Measurements from ENCODE around the gene PRKAB1.
"Not testable (repeated sequence)": the region's sequence is repeated elsewhere in the genome, so short reads cannot be mapped to it uniquely, and the experiment has no call there.

Gene PRKAB1

GRCh38 chr12:119706427-119706826, 38.5 kb downstream of the PRKAB1 start:
- H3K4me3 Mint-ChIP-seq, ATAC-seq, H3K27me3 Mint-ChIP-seq, H3K27ac Mint-ChIP-seq, H3K9me3 Mint-ChIP-seq, H3K4me1 Mint-ChIP-seq, DNase-seq: not testable (repeated sequence)

- ATAC-seq: no peak
- H3K27ac Mint-ChIP-seq: no peak overlapping the region
- DNase-seq: no peak
Measured at GRCh38 chr12:119710374-119710964, 42.5 kb downstream of the PRKAB1 start.

GRCh38 chr12:119710965-119711551, 43.1 kb downstream of the PRKAB1 start:
- no peaks in the 10 kb centered on the region for H3K27me3 Mint-ChIP-seq
- ATAC-seq (no peak), DNase-seq (no peak)
- H3K9me3 Mint-ChIP-seq: peaks cover 0 to 7% of the 10 kb centered on the region in 2 donors
- H3K4me3 Mint-ChIP-seq: no peak overlapping the region
- H3K4me1 Mint-ChIP-seq: no peaks in the 10 kb centered on the region
- H3K27ac Mint-ChIP-seq: no peak overlapping the region

More at GRCh38 chr12:119710374-119710964, 42.5 kb downstream of the PRKAB1 start:
- Mint-ChIP-seq H3K4me1 (no peaks in the 10 kb centered on the region), H3K27me3 (no peaks in the 10 kb centered on the region), H3K9me3 (peaks cover 0 to 6% of the 10 kb centered on the region in 2 donors), H3K4me3 (no peak overlapping the region)

DNA sequence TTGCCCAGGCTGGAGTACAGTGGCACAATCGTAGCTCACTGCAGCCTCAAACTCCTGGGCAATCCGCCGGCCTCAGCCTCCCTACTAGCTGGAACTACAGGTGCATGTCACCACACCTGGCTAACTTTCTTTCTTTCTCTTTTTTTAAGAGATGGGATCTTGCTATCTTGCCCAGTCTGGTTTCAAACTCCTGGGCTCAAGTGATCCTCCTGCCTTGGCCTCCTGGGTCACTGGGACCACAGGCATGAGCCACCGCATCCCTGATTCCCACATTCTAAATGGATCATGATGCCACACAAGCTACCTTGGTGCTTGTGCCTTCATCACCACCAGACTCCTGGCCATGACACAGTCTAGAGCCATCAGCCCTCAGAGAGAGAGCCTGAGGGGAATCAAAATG, 43.8 kb downstream of the PRKAB1 start:
- H3K27ac Mint-ChIP-seq: no peak overlapping the region
- peaks cover 0 to 7% of the 10 kb centered on the region in 2 donors for H3K9me3 Mint-ChIP-seq
- H3K4me3 Mint-ChIP-seq: no peak overlapping the region
- no peaks in the 10 kb centered on the region for H3K27me3 Mint-ChIP-seq
- ATAC-seq (no peak), DNase-seq (no peak)
- H3K4me1 Mint-ChIP-seq: no peaks in the 10 kb centered on the region

- H3K9me3 Mint-ChIP-seq: peaks cover 0 to 7% of the 10 kb centered on the region in 2 donors
- peak overlapping the region; percentile 1 to 2 for H3K27ac Mint-ChIP-seq
- no peaks in the 10 kb centered on the region for H3K27me3 Mint-ChIP-seq
- no peaks in the 10 kb centered on the region for H3K4me1 Mint-ChIP-seq
- DNase-seq (no peak), ATAC-seq (no peak)
- H3K4me3 Mint-ChIP-seq: no peak overlapping the region
Measured at GRCh38 chr12:119712721-119713120, 44.8 kb downstream of the PRKAB1 start.

- no peak for ATAC-seq
Measured at GRCh38 chr12:119713551-119714031, 45.7 kb downstream of the PRKAB1 start.

DNA sequence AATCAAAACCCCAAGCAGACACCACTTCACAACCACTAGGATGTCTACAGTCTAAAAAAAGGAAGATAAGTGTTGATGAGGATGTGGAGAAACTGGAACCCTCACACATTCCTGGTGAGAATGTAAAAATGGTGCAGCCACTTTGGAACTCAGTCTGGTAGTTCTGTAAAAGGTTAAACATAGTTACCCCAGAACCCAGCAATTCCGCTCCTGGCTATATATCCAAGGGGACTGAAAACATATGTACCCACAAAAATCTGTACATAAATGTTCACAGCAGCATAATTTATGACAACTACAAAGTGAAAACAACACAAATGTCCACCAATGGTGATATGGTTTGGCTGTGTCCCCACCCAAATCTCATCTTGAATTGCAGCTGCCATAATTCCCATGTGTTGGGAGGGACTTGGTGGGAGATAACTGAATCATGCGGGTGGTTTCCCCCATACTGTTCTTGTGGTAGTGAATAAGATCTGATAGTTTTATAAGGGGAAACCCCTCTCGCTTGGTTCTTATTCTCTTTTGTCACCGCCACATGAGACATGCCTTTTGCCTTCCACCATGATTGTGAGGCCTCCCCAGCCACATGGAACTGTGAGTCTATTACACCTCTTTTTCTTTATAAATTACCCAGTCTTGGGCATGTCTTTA, 46.8 kb downstream of the PRKAB1 start:
- Mint-ChIP-seq H3K4me3 (no peak overlapping the region), H3K27me3 (no peaks in the 10 kb centered on the region), H3K27ac (no peak overlapping the region), H3K4me1 (no peaks in the 10 kb centered on the region), H3K9me3 (peaks cover 0 to 7% of the 10 kb centered on the region in 2 donors)
- ATAC-seq: no peak
- DNase-seq: no peak

More at GRCh38 chr12:119713551-119714031, 45.7 kb downstream of the PRKAB1 start:
- Mint-ChIP-seq H3K9me3 (peaks cover 0 to 7% of the 10 kb centered on the region in 2 donors), H3K4me3 (no peak overlapping the region), H3K4me1 (no peaks in the 10 kb centered on the region), H3K27ac (no peak overlapping the region), H3K27me3 (no peaks in the 10 kb centered on the region)
- no peak for DNase-seq

GRCh38 chr12:119715268-119715620, 47.3 kb downstream of the PRKAB1 start:
- H3K4me3 Mint-ChIP-seq: no peak overlapping the region
- no peaks in the 10 kb centered on the region for H3K4me1 Mint-ChIP-seq
- H3K27me3 Mint-ChIP-seq: no peaks in the 10 kb centered on the region
- H3K27ac Mint-ChIP-seq: no peak overlapping the region
- DNase-seq (no peak), ATAC-seq (no peak)
- peaks cover 0 to 7% of the 10 kb centered on the region in 2 donors for H3K9me3 Mint-ChIP-seq

GRCh38 chr12:119718141-119718540, 50.2 kb downstream of the PRKAB1 start:
- Mint-ChIP-seq H3K4me3 (no peak overlapping the region), H3K9me3 (peaks cover 0 to 7% of the 10 kb centered on the region in 2 donors), H3K27ac (no peak overlapping the region), H3K27me3 (no peaks in the 10 kb centered on the region), H3K4me1 (no peaks in the 10 kb centered on the region)
- ATAC-seq (no peak), DNase-seq (no peak)

GRCh38 chr12:119720349-119720748, 52.4 kb downstream of the PRKAB1 start:
- DNase-seq (no peak), ATAC-seq (no peak)
- Mint-ChIP-seq H3K27ac (no peak overlapping the region), H3K9me3 (peaks cover 0 to 2% of the 10 kb centered on the region in 2 donors), H3K27me3 (no peaks in the 10 kb centered on the region), H3K4me3 (no peak overlapping the region), H3K4me1 (no peaks in the 10 kb centered on the region)

GRCh38 chr12:119721306-119721705, 53.4 kb downstream of the PRKAB1 start:
- H3K9me3 Mint-ChIP-seq: no peaks in the 10 kb centered on the region
- peak overlapping the region in 1 of 2 donors; percentile 48 for H3K27ac Mint-ChIP-seq
- no peak for ATAC-seq
- H3K4me3 Mint-ChIP-seq: no peak overlapping the region
- no peaks in the 10 kb centered on the region for H3K4me1 Mint-ChIP-seq
- H3K27me3 Mint-ChIP-seq: no peaks in the 10 kb centered on the region
- no peak for DNase-seq

GRCh38 chr12:119725523-119725922, 57.6 kb downstream of the PRKAB1 start:
- H3K9me3 Mint-ChIP-seq: no peaks in the 10 kb centered on the region
- no peak overlapping the region for H3K4me3 Mint-ChIP-seq
- H3K27me3 Mint-ChIP-seq: no peaks in the 10 kb centered on the region
- no peak for DNase-seq
- no peak for ATAC-seq
- H3K27ac Mint-ChIP-seq: no peak overlapping the region
- H3K4me1 Mint-ChIP-seq: no peaks in the 10 kb centered on the region

DNA sequence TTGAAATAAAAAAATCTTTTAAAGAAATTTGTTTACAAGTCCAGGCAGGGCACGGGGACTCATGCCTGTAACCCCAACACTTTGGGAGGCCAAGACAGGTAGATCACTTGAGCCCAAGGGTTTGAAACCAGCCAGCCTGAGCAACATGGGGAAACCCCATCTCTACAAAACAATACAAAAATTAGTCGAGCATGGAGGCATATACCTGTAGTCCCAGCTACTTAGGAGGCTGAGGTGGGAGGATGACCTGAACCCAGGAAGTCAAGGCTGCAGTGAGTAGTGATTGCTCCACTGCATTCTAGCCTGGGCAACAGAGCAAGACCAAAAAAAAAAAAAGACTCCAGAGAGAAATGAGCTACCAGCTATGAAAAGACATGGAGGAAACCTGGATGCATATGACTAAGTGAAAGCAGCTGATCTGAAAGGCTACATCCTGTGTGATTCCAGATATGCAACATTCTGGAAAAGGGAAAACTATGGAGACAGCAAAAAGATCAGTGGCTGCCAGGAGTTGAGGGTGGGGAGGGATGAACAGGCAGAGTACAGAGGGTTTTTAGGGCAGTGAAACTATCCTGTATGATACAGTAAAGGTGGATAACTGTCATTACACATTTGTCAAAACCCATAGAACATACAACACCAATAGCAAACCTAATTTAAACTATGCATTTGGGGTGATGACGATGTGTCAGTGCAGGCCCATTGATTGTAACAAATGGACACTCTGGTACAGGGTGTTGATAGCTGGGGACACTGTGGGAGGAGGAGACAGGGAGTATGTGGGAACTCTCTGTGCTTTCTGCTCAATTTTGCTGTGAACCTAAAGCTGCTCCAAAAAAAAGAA, 59.9 kb downstream of the PRKAB1 start:
- H3K9me3 Mint-ChIP-seq: no peaks in the 10 kb centered on the region
- DNase-seq: no peak

DNA sequence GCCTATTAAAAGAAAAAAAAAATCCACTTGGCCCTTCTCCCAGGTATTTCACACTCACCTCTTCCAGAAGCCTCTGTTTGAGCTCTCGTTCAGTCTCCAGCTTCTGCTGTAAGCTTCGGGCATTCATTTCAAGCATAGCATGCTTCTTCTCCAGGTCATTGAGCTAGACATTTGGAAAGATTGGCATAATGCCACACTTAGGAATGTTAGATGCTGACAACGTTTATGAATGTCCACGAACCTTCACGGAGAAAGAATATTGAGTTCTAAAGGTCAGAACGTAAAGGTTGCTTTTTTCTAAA, 60.5 kb downstream of the PRKAB1 start:
- H3K4me1 Mint-ChIP-seq: no peaks in the 10 kb centered on the region
- H3K9me3 Mint-ChIP-seq: no peaks in the 10 kb centered on the region
- no peak overlapping the region for H3K27ac Mint-ChIP-seq
- ATAC-seq (no peak), DNase-seq (no peak)
- no peaks in the 10 kb centered on the region for H3K27me3 Mint-ChIP-seq
- H3K4me3 Mint-ChIP-seq: no peak overlapping the region

More for the DNA sequence above, 59.9 kb downstream of the PRKAB1 start:
- Mint-ChIP-seq H3K4me1 (no peaks in the 10 kb centered on the region), H3K27ac (peak overlapping the region in 1 of 2 donors; percentile 87), H3K27me3 (no peaks in the 10 kb centered on the region), H3K4me3 (no peak overlapping the region)
- ATAC-seq: no peak

DNA sequence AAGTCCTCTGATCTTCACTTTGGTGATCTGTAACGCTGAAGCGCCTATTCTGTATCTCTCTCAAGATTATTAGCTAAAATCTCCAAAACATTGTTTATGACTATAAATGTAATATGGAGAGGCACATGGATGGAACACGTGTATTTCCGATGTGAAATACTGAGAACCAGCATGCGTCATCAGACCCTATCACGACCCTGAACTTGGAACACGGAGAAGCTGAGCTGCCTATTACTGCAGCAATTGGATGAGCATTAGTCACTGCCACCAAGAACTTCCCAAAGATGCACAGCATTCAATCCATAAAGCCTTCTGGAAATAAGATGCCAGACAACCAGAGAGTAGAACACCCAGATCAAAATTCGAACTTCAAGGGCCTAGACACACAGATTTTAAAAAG, 61.9 kb downstream of the PRKAB1 start:
- no peaks in the 10 kb centered on the region for H3K9me3 Mint-ChIP-seq
- no peak overlapping the region for H3K4me3 Mint-ChIP-seq
- H3K27me3 Mint-ChIP-seq: no peaks in the 10 kb centered on the region
- no peaks in the 10 kb centered on the region for H3K4me1 Mint-ChIP-seq
- DNase-seq (no peak), ATAC-seq (no peak)
- no peak overlapping the region for H3K27ac Mint-ChIP-seq

DNA sequence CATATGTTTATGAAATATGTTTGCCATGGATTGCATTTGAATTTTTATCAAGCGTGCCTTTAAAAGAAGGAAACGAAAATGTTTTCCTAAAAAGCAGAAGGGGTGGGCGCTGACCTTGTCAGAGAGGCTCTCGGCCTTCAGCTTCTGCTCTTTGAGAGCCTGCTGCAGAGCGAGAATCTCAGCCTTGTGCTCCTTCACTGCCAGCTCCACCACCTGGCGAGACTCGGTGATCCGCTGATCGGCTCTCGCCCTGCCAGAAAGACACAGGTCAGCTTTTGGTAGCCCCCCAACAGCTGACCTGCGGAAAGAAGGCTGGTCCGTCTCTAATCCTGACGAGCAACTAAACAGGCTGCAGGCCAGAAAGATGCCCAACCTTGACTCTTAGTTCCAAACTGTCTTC, 62.4 kb downstream of the PRKAB1 start:
- Mint-ChIP-seq H3K9me3 (no peaks in the 10 kb centered on the region), H3K27me3 (no peaks in the 10 kb centered on the region), H3K4me3 (no peak overlapping the region), H3K27ac (no peak overlapping the region), H3K4me1 (no peaks in the 10 kb centered on the region)
- no peak for ATAC-seq
- DNase-seq: no peak

Measured in stimulated activated naive CD8-positive, alpha-beta T cell treated with anti-CD3 and anti-CD28 coated beads, Interleukin-15, amount 100 ng/mL, for 72 hours (primary cell).